Brain pericyte (primary cell): Measurements from ENCODE around the gene HYAL3.
A peak's percentile ranks its signal among the peaks of the same experiment; 100 is the strongest.
"Not testable (repeated sequence)": the region's sequence is repeated elsewhere in the genome, so short reads cannot be mapped to it uniquely, and the experiment has no call there.

Experiments used
- DNase-seq: peaks from one replicate; pipeline ENCODE4 v3.0.0-alpha.2; 2012; ENCODE audit warnings: low read depth, low spot score

Gene HYAL3

GRCh38 chr3:50258029-50258680 is 41.0 kb downstream of the HYAL3 start:
- no peak for DNase-seq

GRCh38 chr3:50256978-50257890 is 42.0 kb downstream of the HYAL3 start:
- DNase-seq, result no peak

GRCh38 chr3:50255251-50255615 is 44.0 kb downstream of the HYAL3 start:
- DNase-seq, result no peak

- DNase-seq, result no peak
These were observed 44.5 kb downstream of the HYAL3 start for GRCh38 chr3:50254577-50255250.

GRCh38 chr3:50251220-50251619 is 48.0 kb downstream of the HYAL3 start:
- no peak for DNase-seq

GRCh38 chr3:50250514-50250913 is 48.7 kb downstream of the HYAL3 start:
- no peak for DNase-seq

- DNase-seq, result no peak
These were observed 49.7 kb downstream of the HYAL3 start for GRCh38 chr3:50249457-50249856.

GRCh38 chr3:50248387-50248786 is 50.8 kb downstream of the HYAL3 start:
- no peak for DNase-seq

GRCh38 chr3:50246517-50246954 is 52.7 kb downstream of the HYAL3 start:
- DNase-seq, result peak; percentile 82

GRCh38 chr3:50245831-50246516 is 53.2 kb downstream of the HYAL3 start:
- peak; percentile 60 for DNase-seq

GRCh38 chr3:50245251-50245745 is 53.9 kb downstream of the HYAL3 start:
- no peak for DNase-seq

- DNase-seq, result not testable (repeated sequence)
These were observed 54.4 kb downstream of the HYAL3 start for GRCh38 chr3:50244813-50245212.

- no peak for DNase-seq
These were observed 55.7 kb downstream of the HYAL3 start for GRCh38 chr3:50243543-50243895.

GRCh38 chr3:50242851-50243542 is 56.2 kb downstream of the HYAL3 start:
- no peak for DNase-seq
